Thoracic aorta (tissue), 2 donors: ENCODE measurements around the gene CCNA1. TPM values are rescaled to one million over a fixed set of nuclear protein-coding genes. Genes with fewer than 3 reads are reported as not detected.

Experiments used
- ATAC-seq: fragments of 150-250 bp; one replicate; pipeline ENCODE4 v1.8.0; 2017; ENCODE audit warnings: low read depth; ENCODE audit not compliant: insufficient number of reproducible peaks, low FRiP score
- DNase-seq: peaks from one replicate; pipeline ENCODE4 v3.0.0-alpha.2; 2020; ENCODE audit warnings: low spot score
- H3K27ac ChIP-seq, 2 donors: fragments of 200-600 bp; sonication (generic); 1 replicate in 1 of 2; 2 replicates in 1 of 2; pipeline ENCODE4 v1.5.1; 2016; ENCODE audit warnings: mild to moderate bottlenecking in 2 of 2, moderate library complexity in 2 of 2
- H3K27me3 ChIP-seq: fragments of 200-600 bp; sonication (generic); replicated peaks from 2 replicates; pipeline ENCODE4 v1.6.0; 2016; ENCODE audit warnings: mild to moderate bottlenecking; ENCODE audit not compliant: insufficient read depth
- H3K36me3 ChIP-seq: fragments of 200-600 bp; sonication (generic); one replicate; pipeline ENCODE4 v1.5.1; 2016
- H3K4me1 ChIP-seq, 2 donors: fragments of 200-600 bp; sonication (generic); 1 replicate in 1 of 2; 2 replicates in 1 of 2; pipeline versions ENCODE4 v1.5.1 to v1.6.0; 2016; ENCODE audit warnings: low read depth in 2 of 2, mild to moderate bottlenecking in 1 of 2; ENCODE audit not compliant: control insufficient read depth in 1 of 2
- H3K4me3 ChIP-seq: fragments of 200-600 bp; sonication (generic); 2 replicates; pipeline ENCODE4 v1.5.1; 2016; ENCODE audit warnings: mild to moderate bottlenecking
- H3K9me3 ChIP-seq: fragments of 200-600 bp; sonication (generic); 2 replicates; pipeline ENCODE4 v1.5.1; 2016
- CTCF ChIP-seq: fragments of 200-600 bp; sonication (generic); IDR thresholded peaks from one replicate; pipeline ENCODE4 v1.5.1; 2019; ENCODE audit warnings: antibody characterized with exemption
- total RNA-seq, 2 donors: library from RNA; depleted of rRNA; stranded (reverse); fragments of >200 nt; gene quantifications; one replicate each; pipeline versions ENCODE4 v1.1.0 to v1.2.3, GENCODE V29; 2016

CCNA1 gene
- total RNA-seq, 2 donors from 2014 or later = 0.41 to 1.1 TPM

- Histone ChIP-seq H3K36me3 (no peaks in the 10 kb centered on the region), H3K4me3 (no peak overlapping the region), H3K27me3 (no peaks in the 10 kb centered on the region), H3K9me3 (peaks cover 5% of the 10 kb centered on the region), H3K27ac (no peak overlapping the region), H3K4me1 (no peaks in the 10 kb centered on the region)
- no peak for DNase-seq
- no peak for ATAC-seq
- TF ChIP-seq CTCF = no peak
These were observed 43.2 kb downstream of the CCNA1 start for GRCh38 chr13:36475468-36475867.

- H3K27me3 ChIP-seq = no peaks in the 10 kb centered on the region
- TF ChIP-seq CTCF = no peak
- H3K4me3 ChIP-seq = no peak overlapping the region
- H3K36me3 ChIP-seq = no peaks in the 10 kb centered on the region
- H3K4me1 ChIP-seq = no peaks in the 10 kb centered on the region
- H3K27ac ChIP-seq = no peak overlapping the region
- no peak for ATAC-seq
- H3K9me3 ChIP-seq = peaks cover 5% of the 10 kb centered on the region
- DNase-seq = no peak
These were observed 44.4 kb downstream of the CCNA1 start for GRCh38 chr13:36476661-36477060.

- DNase-seq = no peak
- no peak for ATAC-seq
- peaks cover 5% of the 10 kb centered on the region for H3K9me3 ChIP-seq
- H3K36me3 ChIP-seq = no peaks in the 10 kb centered on the region
- no peaks in the 10 kb centered on the region for H3K4me1 ChIP-seq
- no peak overlapping the region for H3K4me3 ChIP-seq
- no peak overlapping the region for H3K27ac ChIP-seq
- no peak for TF ChIP-seq CTCF
- no peaks in the 10 kb centered on the region for H3K27me3 ChIP-seq
These were observed 48.6 kb downstream of the CCNA1 start for GRCh38 chr13:36480726-36481427.

GRCh38 chr13:36490055-36490454, 57.8 kb downstream of the CCNA1 start:
- TF ChIP-seq CTCF = no peak
- ATAC-seq (no peak), DNase-seq (no peak)
- Histone ChIP-seq H3K4me3 (no peak overlapping the region), H3K27me3 (no peaks in the 10 kb centered on the region), H3K27ac (no peak overlapping the region), H3K36me3 (no peaks in the 10 kb centered on the region), H3K9me3 (no peaks in the 10 kb centered on the region), H3K4me1 (no peaks in the 10 kb centered on the region)

Other genes with a start within 250 kb of the CCNA1 start
- not detected for gene SOHLH2, start 217.9 kb upstream of the CCNA1 start, total RNA-seq
- gene CCDC169, start 134.7 kb upstream of the CCNA1 start, total RNA-seq = not detected
- 100 to 1,000 TPM in 1 of 2 donors, 10 to 100 TPM in 1; 86.8 to 116 TPM for gene SPART, start 86.1 kb upstream of the CCNA1 start, total RNA-seq
- gene SERTM1, start 241.5 kb downstream of the CCNA1 start, total RNA-seq = not detected